ENCODE measurements around the gene PEX14. TPM values are rescaled to one million over a fixed set of nuclear protein-coding genes. Genes with fewer than 3 reads are reported as not detected.

The PEX14 gene
- total RNA-seq, 1 experiment from 2014 or later = 36.0 TPM

- intact Hi-C loops (cut with micrococcal nuclease; ENCODE audit: unreplicated experiment) = no loop called here
- H3K27ac ChIP-seq (ENCODE audit: low read length) = no peak overlapping the region
- no TSS peak for BruUV-seq (replicated peaks)
- ChIA-PET POLR2A (no interaction called here), CTCF (no interaction called here)
- DNase-seq (ENCODE audit: low read depth, low spot score) = no peak
- H3K27me3 ChIP-seq (ENCODE audit: control insufficient read depth, insufficient read depth, low read length) = no peaks in the 10 kb centered on the region
- H3K4me3 ChIP-seq (ENCODE audit: low read depth in 2 of 2, low read length in 2 of 2) = no peak overlapping the region
- H3K36me3 ChIP-seq (ENCODE audit: control insufficient read depth, insufficient read depth, low read length) = no peaks in the 10 kb centered on the region
- peaks cover 3% of the 10 kb centered on the region; the same call in 1 of the 2 replicates for H3K4me1 ChIP-seq (ENCODE audit: control insufficient read depth, insufficient read depth, low read length)
- TF ChIP-seq, protein P1, sequence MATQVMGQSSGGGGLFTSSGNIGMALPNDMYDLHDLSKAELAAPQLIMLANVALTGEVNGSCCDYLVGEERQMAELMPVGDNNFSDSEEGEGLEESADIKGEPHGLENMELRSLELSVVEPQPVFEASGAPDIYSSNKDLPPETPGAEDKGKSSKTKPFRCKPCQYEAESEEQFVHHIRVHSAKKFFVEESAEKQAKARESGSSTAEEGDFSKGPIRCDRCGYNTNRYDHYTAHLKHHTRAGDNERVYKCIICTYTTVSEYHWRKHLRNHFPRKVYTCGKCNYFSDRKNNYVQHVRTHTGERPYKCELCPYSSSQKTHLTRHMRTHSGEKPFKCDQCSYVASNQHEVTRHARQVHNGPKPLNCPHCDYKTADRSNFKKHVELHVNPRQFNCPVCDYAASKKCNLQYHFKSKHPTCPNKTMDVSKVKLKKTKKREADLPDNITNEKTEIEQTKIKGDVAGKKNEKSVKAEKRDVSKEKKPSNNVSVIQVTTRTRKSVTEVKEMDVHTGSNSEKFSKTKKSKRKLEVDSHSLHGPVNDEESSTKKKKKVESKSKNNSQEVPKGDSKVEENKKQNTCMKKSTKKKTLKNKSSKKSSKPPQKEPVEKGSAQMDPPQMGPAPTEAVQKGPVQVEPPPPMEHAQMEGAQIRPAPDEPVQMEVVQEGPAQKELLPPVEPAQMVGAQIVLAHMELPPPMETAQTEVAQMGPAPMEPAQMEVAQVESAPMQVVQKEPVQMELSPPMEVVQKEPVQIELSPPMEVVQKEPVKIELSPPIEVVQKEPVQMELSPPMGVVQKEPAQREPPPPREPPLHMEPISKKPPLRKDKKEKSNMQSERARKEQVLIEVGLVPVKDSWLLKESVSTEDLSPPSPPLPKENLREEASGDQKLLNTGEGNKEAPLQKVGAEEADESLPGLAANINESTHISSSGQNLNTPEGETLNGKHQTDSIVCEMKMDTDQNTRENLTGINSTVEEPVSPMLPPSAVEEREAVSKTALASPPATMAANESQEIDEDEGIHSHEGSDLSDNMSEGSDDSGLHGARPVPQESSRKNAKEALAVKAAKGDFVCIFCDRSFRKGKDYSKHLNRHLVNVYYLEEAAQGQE (IDR thresholded peaks at IDR 0.05; ENCODE audit: insufficient read depth in 1 of 2, low read depth in 2 of 2, low read length in 1 of 2) = no peak
- TF ChIP-seq SIN3A (IDR thresholded peaks at IDR 0.05; ENCODE audit: borderline replicate concordance, insufficient read depth, low read depth, low read length) = no peak
- TF ChIP-seq TCF7L2 (IDR thresholded peaks at IDR 0.05; ENCODE audit: low read depth, low read length) = no peak
- TF ChIP-seq CTCF (IDR thresholded peaks at IDR 0.05) = no peak
- TF ChIP-seq POLR2AphosphoS5 (IDR thresholded peaks at IDR 0.05; ENCODE audit: low read depth, low read length) = no peak
- no peak for ATAC-seq
- H3K9me3 ChIP-seq (ENCODE audit: control insufficient read depth, insufficient read depth, low read depth, low read length) = no peaks in the 10 kb centered on the region
- in situ Hi-C loops (cut with HindIII; ENCODE audit: low pct_unique_long_range_greater_than_20kb, low sequenced_read_pairs) = no loop called here
Observed at GRCh38 chr1:10592373-10592772, 117.6 kb downstream of the PEX14 start.

GRCh38 chr1:10593750-10594149, 119.0 kb downstream of the PEX14 start:
- Histone ChIP-seq H3K9me3 (ENCODE audit: control insufficient read depth, insufficient read depth, low read depth, low read length) (no peaks in the 10 kb centered on the region), H3K36me3 (ENCODE audit: control insufficient read depth, insufficient read depth, low read length) (no peaks in the 10 kb centered on the region), H3K4me3 (ENCODE audit: low read depth in 2 of 2, low read length in 2 of 2) (no peak overlapping the region), H3K4me1 (ENCODE audit: control insufficient read depth, insufficient read depth, low read length) (peaks cover 3% of the 10 kb centered on the region; the same call in 1 of the 2 replicates), H3K27me3 (ENCODE audit: control insufficient read depth, insufficient read depth, low read length) (no peaks in the 10 kb centered on the region), H3K27ac (ENCODE audit: low read length) (no peak overlapping the region)
- in situ Hi-C loops (cut with HindIII; ENCODE audit: low pct_unique_long_range_greater_than_20kb, low sequenced_read_pairs) (no loop called here), intact Hi-C loops (cut with micrococcal nuclease; ENCODE audit: unreplicated experiment) (no loop called here)
- CTCF ChIA-PET = interaction anchor here (0.6 kb wide), 1 partner anchor 217 kb away, joined by 4 read pairs; no protein-coding TSS in a partner anchor
- DNase-seq (ENCODE audit: low read depth, low spot score) (no peak), ATAC-seq (no peak)
- BruUV-seq (replicated peaks) = no TSS peak
- POLR2A ChIA-PET = no interaction called here
- TF ChIP-seq CTCF (IDR thresholded peaks at IDR 0.05) (no peak), POLR2AphosphoS5 (IDR thresholded peaks at IDR 0.05; ENCODE audit: low read depth, low read length) (no peak), TCF7L2 (IDR thresholded peaks at IDR 0.05; ENCODE audit: low read depth, low read length) (no peak), SIN3A (IDR thresholded peaks at IDR 0.05; ENCODE audit: borderline replicate concordance, insufficient read depth, low read depth, low read length) (no peak)
- TF ChIP-seq, protein P1 (IDR thresholded peaks at IDR 0.05; ENCODE audit: insufficient read depth in 1 of 2, low read depth in 2 of 2, low read length in 1 of 2) = no peak

Data from Panc1 (cell line).